HG02840 (cell line): ENCODE data around the gene SLC35G6.
"Not testable (repeated sequence)": the region's sequence is repeated elsewhere in the genome, so short reads cannot be mapped to it uniquely, and the experiment has no call there.

Source experiments
- ATAC-seq: cut with Tn5 transposase; IDR thresholded peaks from one replicate; pipeline ENCODE4 v1.9.1; 2021; ENCODE audit warnings: mild to moderate bottlenecking, moderate library complexity, moderate number of reproducible peaks; ENCODE audit not compliant: unreplicated experiment, low FRiP score

SLC35G6 gene

DNA sequence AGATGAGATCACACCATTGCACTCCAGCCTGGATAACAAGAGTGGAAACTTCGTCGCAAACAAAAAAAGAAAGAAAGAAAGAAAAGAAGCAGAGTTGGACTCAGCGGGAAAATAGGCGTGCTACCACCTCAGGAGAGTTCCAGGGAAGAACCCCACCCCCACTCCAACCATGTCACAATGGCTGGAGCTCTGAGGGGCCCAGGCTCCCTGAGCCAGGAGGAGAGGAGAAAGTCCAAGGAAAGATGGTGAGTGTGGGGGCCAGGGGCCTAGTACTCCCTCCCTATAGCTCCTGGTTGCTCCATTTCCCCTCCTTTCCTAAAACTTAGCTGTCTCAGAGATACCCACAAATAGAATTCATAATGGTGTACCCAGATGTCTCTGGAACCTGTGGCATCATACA, at the start of gene SLC35G6:
TSS of gene SLC35G6 (plus strand) at position 172 of the 400 bp plus-strand sequence. CDS start at position 243, 71 bp downstream.
- not testable (repeated sequence) for ATAC-seq

DNA sequence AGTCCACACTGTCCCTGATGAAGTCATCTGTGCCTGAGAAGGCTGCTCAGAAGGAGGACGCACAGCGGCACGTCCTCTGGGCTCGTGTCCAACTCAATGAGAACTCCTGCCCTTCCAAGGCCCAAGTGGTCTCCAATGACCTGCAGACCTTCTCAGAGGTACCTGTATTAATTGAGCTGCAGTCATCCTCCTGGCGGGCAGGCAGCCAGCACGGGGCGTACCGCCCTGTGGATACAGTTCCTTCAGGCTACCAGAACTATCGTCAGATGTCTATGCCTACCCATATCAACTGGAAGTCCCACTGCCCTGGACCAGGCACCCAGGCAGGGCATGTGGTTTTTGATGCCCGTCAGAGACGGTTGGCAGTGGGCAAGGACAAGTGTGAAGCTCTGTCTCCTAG, 49.0 kb upstream of the SLC35G6 start:
- ATAC-seq = no peak

DNA sequence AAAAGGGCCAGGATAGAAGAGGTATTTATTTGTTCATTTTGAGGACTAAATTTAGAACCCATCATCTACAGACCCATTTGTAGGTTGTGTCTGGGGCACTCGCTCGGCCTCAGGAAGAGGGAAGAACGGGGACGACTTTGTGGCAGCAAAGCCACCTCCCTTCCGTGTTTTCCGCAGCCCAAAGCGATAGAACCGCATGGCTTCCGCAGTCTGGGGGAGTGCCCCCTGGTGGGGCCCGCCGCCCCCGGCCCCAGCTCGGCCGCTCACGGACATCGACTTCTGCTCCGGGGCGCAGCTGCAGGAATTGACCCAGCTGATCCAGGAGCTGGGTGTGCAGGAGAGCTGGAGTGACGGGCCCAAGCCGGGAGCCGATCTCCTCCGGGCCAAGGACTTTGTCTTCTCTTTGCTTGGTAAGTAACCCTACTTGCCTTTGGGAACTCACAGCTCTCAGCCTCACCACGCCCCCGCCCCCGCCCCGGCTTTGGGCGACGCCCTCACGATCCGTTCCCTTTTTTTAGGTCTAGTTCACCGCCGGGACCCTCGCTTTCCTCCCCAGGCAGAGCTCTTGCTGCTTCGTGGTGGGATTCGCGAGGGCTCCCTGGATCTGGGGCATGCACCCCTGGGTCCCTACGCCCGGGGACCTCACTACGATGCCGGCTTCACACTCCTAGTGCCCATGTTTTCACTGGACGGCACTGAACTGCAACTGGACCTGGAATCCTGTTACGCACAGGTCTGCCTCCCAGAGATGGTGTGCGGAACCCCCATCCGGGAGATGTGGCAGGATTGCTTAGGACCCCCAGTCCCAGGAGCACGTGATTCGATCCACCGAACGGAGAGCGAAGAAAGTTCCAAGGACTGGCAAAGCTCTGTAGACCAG, 45.3 kb upstream of the SLC35G6 start:
- peak; percentile 16 for ATAC-seq

DNA sequence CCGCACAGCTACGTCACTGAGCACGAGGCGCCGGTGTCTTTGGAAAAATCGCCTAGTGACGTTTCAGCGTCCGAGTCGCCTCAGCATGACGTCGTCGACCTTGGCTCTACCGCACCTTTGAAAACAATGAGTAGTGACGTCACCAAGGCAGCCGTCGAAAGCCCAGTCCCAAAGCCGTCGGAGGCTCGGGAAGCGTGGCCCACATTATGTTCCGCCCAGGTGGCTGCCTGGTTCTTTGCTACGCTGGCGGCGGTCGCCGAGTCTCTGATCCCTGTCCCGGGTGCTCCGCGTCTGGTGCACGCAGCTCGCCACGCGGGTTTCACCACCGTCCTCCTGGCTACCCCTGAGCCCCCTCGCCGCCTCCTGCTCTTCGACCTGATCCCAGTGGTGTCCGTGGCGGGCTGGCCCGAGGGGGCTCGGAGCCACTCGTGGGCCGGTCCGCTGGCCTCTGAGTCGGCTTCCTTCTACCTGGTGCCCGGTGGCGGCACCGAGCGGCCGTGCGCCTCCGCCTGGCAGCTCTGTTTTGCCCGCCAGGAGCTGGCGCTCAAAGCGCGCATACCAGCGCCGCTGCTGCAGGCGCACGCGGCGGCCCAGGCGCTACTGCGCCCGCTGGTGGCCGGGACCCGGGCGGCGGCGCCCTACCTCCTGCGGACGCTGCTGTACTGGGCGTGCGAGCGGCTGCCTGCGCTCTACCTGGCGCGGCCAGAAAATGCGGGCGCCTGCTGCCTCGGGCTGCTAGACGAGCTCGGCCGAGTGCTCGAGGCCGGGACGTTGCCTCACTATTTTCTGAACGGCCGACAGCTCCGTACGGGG, 44.5 kb upstream of the SLC35G6 start:
- no peak for ATAC-seq

DNA sequence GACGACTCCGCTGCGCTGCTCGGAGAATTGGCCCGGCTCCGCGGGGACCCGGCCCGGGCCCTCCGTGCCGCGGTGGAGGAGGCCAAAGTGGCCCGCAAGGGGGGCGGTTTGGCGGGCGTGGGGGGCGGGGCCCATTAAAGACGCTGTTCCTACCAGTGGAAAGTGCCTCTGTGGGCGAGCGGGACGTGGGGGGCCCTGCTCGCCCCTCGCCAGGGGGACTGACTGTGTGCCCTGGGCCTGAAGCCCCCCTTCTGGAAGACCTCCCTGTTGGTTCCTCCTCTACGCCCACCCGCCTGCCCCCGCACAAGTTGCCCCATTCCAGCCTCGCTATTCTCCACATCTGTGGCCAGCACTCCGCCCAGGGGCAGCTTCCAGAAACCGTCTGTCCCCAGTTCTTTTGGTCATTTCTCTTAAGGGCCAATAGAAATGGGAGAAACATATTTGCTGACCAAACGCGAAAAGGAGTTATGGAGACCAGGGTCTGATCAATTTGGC, 43.8 kb upstream of the SLC35G6 start:
- no peak for ATAC-seq

DNA sequence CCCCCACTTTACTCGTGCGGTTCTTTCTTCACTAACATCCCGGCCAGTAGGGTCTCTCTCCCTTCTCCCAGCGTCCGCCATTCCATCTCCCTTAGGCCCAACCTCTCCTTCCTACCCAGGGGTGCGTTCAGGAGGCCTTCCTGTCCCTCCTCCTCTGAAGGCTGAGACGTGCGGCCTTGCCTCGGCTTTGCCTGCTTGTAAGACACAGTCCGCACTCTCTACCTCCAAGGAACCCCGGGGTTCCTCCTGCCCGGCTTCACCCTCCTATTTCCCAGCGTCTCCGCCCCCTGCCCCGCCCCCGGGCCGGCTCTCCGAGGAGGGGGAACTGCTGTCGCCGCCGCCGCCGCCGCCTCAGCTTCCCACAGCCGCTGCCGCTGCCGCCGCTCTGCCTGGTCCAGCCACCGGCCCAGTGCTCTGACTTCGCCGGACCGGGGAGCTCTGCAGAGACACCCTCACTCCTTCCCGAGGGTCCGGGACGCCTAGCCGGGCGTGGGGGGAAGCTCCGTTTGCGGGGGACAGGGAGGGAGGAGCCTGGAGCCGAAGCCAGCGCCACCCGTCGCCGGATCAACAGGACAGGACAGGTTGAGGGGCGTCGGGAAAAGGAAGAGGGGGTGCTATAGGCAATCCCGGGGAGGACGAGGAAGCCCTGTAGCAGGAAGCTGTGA, 43.2 kb upstream of the SLC35G6 start:
- no peak for ATAC-seq

DNA sequence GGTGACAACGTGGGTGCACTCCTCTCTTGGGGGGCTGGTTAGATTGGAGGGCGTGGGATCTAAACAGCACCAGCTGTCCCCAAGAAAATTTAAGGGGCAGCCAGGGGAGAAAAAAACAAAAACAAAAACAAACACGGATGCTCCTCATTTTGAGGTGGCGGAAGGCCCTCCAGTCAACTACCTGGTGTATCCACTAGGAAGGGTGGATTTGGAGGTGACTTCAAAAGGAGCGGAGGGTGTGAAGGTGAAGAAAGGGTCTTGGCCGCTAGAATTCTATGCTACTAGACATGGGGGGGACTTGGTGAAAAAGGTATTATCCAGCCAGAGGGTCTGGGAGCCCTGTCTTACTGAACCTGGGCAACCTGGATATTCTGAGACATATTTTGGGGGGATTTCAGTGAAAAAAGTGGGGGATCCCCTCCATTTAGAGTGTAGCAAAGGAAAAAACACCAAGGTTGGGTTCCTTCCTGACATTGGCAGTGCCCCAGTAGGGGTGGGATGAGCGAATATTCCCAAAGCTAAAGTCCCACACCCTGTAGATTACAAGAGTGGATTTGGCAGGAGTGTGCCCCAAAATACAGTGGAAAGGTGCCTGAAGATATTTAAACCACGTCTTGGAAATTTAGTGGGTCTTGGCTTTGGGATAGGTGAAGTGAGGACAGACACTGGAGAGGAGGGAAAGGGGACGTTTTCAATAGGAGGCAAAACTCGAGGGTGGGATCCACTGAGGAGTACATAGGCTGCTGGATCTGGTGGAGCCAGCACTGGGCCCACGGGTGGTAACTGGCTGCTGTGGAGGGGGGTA, 42.4 kb upstream of the SLC35G6 start:
- no peak for ATAC-seq

DNA sequence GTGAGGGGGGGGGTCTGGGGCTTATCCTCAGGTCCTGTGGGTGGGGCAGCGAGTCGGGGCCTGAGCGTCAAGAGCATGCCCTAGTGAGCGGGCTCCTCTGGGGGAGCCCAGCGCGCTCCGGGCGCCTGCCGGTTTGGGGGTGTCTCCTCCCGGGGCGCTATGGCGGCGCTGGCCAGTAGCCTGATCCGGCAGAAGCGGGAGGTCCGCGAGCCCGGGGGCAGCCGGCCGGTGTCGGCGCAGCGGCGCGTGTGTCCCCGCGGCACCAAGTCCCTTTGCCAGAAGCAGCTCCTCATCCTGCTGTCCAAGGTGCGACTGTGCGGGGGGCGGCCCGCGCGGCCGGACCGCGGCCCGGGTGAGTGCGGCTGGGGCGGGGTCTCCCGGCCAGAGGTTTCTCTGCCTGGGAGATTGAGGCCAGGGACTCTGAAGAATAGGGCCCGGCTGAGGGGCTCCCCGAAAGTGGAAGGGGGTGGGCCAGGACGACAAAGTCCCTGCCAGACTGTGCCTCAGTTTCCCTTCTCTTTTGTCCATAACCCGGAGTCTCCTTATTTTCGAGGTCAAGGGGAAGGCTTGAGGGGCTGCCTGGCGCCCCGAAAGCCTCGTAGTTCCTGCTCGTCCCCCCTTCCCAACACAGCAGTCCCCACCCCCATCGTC, 41.7 kb upstream of the SLC35G6 start, which contains the start of gene FGF11:
TSS of gene FGF11 (plus strand) at position 51 of the 651 bp plus-strand sequence. CDS start at position 160, 109 bp downstream.
- no peak for ATAC-seq

DNA sequence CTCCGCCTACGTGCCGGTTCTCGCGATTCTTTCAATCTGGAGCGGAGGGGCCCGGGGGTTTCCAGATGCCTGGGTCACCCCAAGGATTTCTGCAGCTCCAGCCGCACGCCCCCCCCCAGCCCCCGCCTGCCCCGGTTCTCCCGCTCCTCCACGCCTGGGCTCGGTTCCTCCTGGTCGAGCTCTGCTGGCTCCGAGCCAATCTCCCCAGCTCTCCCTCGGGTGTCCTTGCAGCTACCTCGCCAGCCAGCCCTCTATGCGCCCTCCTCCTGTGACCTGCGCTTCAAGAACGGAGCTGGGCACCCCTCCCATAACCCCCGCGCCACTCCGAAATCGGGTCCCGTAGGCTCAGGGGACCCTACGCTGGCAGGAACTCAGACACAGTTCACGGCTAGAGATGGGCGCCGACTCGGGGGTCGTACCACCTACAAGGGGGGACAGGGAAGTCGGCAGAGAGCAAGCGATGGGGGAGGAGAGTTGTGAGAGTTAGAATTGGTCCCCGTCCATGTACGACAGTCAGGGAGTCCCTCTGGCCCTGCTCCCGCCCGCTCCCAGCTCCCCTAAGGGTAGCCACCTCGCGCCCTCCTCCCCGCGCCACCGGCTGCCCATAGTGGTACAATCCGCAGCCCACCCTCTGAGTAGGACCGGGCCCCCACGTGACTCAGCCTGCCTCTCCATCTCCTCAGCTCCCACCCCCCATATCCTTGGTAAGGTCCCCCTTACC, 41.0 kb upstream of the SLC35G6 start:
- no peak for ATAC-seq

DNA sequence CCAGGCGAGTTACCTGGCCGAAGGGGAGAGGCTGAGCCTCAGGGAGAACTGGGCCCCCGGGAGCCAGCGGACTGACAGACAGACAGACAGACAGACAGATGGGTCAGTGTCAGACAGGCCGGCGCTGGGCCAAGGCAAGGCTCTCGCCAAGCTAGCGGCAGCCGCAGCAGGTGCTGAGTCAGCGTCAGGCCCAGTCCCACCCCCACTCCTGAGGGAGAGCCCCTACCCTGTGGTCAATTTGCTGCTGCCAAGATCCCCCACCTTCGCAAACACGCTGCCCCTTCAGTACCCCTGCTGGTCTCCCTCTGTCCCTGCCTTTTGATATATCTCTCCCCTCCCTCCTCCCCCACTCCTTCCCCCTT, 40.4 kb upstream of the SLC35G6 start:
- ATAC-seq = no peak

DNA sequence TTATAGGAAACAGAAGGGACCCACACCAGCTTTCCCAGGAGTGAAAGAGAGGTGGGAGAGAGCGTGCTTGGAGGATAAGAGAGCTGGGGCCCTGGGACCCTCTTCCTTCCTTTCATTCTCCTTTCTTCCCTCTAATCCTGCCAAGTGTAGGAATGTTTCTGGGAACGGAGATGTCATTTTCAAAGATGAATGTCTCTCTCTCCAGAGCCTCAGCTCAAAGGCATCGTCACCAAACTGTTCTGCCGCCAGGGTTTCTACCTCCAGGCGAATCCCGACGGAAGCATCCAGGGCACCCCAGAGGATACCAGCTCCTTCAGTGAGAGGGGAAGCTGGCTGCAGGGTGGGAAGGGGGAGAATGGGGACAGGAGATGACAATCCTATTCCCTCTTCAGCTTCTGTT, 40.0 kb upstream of the SLC35G6 start:
- no peak for ATAC-seq

DNA sequence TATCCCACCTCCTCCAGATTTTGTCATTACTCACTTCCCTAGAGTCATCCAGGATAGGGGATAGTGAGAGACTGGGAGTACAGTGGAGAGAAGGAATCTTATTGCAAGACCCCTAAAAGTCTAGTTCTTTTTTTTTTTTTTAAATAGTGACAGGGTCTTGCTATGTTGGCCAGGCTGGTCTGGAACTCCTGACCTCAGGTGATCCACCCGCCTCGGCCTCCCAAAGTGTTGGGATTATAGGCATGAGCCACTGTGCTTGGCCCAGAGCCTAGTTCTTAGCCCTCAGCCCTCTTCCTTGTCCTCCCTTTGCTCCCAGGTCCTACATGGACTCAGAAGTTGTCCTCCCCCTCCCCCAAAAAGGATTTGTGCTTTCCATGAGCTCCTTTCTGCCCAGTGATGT, 39.1 kb upstream of the SLC35G6 start:
- no peak for ATAC-seq

DNA sequence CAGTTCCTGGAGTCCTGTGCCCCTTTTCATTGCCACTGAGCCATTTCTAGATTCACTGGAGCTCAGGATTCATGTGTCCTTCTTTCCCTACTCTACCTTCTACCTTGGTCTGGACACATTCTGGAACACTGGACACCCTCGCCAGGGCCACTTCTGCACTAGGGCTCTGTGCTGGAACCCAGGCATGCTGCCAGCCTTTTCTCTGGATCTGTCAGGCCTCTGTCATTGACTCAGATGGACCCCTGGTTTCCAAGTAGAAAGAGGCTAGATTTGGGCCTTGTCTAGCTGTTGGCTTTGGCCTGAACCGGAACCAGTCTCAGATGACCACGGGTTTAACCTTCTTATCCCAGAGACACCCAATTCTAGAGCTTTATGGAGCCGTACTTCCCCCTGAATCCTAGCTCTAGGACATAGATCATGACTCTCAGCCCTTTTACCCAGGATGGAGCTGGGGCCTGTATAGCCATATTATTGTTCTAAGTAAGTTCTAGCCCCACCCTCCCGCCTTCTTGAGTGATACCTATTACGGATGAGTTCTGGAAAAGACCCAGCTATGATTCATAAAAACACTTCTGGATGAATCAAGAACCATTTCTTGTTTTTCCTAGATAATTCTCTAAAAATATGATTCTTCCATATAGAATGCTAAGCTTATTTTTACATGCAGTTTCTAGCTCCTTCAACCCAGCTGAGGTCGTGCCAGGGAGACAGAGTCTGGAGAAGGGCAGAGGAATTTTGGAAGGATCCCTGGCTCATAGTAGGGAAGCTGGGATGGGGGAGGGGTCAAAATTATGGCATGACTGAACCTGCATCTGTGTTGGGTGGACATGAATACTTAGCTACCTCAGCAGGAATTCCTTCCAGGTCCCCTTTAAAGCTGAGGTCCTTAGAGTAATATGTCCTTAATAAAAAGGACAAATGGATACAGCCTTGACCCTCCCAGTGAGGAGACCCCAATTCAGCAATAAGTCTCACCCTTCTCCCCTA, 37.5 kb upstream of the SLC35G6 start:
- ATAC-seq = no peak

DNA sequence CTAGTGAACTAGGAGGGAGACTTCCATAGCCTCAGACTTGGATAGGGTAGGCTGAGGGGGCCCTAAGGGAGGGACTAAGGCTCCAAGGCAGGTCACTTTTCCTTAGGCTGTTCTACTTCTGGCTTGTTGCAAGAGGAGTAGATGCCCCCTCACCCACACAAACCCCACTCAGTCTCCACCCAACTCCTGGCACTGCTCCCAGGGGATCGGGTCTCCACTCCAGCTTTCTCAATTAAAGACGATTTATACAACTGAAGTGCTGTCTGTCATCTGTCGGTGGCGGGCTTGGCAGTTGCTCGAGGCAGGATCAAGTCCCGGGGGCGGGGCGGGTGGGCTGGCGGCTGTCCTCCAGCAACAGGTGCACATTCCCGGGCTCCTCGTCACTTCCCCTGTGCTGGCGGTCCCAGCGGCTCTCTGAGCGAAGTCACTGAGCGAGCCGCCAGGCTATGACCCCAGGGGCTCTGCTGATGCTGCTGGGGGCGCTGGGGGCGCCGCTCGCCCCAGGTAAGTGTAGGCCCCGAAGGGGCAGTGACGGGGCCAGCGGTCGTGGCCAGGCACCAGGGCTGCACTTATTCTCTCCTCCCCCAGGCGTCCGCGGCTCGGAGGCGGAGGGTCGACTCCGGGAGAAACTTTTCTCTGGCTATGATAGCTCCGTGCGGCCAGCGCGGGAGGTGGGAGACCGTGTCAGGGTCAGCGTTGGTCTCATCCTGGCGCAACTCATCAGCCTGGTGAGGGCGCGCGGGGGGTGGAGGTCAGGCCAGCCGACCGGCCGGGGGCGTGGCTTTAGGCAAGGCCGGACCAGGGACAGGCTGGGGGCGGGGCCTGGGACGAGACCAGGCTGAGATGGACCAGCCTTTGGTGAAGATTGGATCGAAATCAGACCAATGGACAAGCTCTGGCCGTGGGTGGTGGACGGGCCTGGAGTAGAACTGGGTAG, 36.3 kb upstream of the SLC35G6 start, which contains the start of gene CHRNB1:
TSS of gene CHRNB1 (plus strand) at position 380 of the 937 bp plus-strand sequence. CDS start at position 447, 67 bp downstream.
- no peak for ATAC-seq

DNA sequence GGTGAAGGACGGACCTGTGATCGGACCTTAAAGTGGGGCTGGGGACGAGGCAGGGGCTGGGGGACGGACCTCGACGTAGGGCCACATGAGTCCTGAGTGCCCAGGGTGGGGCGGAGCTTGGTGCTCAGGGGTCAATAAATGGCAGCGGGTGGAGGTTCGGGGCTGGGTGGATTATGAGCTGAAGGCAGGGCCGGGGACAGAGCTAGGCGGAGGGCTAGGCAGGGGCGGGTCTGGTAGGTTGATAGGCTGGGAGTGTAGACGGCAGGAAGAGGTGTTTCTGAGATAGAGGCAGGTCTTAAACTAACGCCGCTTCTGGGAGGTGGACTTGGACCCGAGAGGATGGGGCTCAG, 35.7 kb upstream of the SLC35G6 start:
- no peak for ATAC-seq

DNA sequence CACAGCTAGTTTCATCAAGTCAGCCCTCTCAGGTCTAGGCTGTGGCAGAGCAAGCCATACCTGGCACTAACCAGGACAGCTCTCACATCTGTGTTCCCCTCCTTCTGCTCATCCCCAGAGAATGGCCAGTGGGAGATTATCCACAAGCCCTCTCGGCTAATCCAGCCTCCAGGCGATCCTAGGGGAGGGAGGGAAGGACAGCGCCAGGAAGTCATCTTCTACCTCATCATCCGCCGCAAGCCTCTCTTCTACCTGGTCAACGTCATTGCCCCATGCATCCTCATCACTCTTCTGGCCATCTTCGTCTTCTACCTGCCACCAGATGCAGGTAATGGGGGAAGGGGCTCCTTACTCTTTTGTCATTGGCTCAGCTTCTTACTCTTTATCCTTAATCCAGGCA, 32.8 kb upstream of the SLC35G6 start:
- no peak for ATAC-seq
